UCSD-AML1 (cell line): Measurements from ENCODE around the gene TSPAN17.

Experiments used
- DNase-seq: peaks from one replicate; lab custom pipeline; 2025; ENCODE audit not compliant: unreplicated experiment; lab: John Stamatoyannopoulos, UW

TSPAN17 gene

DNA sequence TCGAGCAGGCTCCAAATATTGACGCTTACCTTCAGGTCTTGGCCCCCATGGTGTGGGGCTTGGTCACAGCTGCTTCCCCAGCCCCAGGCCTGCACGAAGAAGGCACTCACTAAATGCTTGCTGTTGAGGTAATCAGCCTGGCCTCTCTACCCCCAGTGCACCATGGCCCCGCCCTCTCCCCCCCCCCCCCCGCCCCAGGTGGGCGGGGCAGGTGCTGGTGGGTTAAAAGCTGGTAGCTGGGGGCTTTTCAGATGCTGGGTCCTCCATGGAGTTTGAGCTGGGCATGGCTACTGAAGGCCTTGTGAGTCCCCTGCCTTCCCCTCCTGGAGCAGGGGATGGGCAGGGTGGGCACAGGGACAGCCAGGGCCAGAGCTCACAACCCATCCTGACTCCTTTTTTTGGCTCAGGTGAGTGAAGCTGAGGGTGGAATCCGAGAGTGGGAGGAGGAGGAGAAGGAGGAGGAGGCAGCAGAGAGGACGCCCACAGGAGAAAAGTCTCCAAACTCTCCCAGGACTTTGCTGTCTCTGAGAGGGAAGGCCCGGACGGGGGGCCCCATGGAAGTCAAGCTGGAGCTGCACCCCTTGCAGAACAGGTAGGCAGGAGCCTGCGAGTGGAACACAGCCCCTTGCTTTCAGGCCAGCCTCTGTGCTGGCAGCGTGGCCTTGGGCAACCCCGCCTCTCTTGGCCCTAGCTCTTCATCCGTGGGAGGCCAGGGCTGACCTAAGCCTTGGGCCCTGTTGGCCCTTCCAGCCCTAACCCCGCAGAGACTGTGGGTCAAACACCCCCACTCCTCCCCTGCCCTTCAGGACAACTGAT is 4.4 kb upstream of the TSPAN17 start:
- DNase-seq = no peak

DNA sequence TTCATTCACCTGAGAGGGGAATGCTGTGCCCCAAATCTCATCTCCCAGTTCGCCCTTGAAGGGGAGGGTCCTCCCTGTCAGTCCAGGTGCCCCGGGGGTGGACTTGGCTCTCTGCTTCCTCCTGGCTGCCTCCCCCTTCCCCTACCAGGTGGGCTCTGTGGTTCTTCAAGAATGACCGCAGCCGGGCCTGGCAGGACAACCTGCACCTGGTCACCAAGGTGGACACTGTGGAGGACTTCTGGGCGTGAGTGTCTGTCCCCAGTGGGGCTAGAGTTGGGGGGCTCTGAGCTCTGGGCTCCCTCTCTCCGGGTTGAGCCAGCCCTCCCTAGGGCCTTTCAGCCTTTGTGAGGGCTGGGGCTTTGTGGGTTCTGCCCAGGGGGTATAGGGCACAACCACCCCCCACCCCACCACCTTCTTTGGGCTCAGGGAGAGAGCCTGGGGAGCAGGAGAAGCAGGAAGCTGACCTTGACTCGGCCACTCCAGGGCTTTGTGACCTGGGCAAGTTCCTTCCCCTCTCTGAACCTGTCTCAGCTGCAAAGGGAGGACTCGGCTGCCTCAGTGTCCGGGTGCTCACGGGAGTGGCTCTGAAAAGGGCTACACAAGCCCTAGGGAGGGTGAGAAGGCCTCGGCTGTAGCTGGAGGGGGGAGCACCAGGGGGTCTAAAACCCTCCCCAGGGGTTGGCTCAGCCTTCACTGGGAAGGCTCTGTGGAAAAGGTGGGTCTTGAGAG is 3.6 kb upstream of the TSPAN17 start:
- DNase-seq = no peak

DNA sequence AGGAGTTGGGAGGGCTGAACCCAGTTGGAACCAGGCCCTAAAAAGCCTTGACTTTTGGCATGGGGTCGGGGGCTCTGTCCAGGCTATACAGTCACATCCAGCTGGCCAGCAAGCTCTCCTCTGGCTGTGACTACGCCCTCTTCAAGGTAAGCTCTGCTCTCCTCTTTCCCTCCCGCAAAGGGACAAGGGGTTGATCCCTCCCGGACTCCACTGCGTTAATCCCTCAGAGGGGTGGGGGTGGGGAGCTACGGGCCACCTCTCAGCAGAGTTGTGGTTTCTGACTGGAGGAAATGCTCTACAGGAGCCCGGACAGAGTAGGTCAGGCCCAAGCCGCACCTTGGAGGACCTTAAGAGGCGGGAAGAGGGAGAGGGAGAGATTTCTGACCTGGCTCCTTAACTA is 3.0 kb upstream of the TSPAN17 start:
- DNase-seq = no peak

DNA sequence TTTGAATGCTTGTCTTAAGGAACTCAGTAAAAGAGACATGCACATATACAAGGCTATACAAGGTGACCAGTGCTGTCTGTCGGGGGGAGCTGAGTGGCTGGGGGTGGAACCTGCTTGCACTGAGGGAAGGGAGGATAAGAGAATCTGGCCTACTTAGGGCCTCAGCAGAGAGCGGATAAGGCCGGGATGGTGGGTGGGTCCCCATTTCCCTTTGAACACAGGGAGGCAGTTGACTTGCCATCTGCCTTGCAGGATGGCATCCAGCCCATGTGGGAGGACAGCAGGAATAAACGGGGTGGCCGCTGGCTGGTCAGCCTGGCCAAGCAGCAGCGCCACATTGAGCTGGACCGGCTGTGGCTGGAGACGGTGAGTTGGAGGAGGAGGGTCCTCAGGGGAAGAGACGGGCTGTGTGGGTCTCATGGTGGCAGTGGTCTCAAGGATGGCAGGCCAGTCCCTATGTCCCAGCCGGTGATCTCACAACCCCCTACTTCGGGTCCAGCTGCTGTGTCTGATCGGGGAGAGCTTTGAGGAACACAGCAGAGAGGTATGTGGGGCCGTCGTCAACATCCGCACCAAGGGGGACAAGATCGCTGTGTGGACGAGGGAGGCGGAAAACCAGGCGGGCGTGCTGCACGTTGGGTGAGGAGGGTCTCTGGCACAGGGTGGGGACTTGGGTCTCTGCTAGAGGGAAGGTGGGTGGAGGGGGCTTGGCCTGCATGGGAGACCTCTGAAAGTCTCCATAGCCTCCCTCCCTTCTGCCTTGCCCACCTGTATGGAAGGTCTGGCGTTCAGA is 2.2 kb upstream of the TSPAN17 start:
- DNase-seq = no peak

DNA sequence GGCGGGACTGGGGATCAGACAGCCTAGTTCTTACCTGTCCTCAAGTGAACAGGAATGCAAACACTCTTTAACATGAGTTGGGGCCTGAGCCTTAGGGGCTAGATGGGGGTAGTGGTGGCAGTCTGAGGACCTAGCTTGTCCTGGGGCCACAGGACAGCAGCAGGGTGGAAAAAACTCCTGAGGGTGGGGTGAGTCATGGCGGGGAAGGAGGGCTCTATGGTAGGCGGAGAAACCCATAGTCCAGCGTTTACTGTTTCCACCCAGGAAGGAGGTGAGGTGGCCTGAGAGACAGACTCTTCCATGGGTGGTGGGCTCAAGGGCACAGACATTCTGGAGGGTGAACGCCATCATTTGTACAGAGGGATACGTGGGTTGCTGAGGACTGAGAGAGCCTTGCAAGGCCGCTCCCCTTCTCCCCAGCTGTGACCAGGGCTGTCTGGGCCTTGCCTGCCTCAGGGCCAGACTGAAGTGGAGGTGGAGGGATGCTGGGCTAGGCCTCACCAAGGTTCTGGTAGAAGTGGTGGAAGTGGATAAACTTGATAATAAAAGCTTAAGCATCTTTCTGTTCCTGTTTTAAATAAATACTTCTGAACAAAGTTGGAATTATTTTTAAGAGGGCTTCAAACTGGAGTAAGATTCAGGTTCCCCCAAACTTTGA is 1.1 kb upstream of the TSPAN17 start:
- no peak for DNase-seq

DNA sequence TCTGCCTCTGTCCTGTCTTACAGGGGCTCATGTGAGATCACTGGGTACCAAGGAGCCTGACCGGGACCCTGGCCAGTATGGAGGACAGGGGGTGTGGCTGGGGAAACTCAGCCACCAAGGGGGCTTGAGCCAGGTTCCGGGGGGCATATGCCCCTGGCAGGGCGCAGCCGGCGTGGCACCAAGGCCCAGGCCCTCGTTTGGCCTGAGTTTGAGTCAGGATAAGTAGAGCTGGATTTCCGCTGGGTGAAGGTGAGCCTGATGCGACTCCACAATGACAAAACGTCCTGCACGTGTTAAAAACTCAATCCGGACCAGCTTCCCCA is 616 bp upstream of the TSPAN17 start:
- DNase-seq = no peak

DNA sequence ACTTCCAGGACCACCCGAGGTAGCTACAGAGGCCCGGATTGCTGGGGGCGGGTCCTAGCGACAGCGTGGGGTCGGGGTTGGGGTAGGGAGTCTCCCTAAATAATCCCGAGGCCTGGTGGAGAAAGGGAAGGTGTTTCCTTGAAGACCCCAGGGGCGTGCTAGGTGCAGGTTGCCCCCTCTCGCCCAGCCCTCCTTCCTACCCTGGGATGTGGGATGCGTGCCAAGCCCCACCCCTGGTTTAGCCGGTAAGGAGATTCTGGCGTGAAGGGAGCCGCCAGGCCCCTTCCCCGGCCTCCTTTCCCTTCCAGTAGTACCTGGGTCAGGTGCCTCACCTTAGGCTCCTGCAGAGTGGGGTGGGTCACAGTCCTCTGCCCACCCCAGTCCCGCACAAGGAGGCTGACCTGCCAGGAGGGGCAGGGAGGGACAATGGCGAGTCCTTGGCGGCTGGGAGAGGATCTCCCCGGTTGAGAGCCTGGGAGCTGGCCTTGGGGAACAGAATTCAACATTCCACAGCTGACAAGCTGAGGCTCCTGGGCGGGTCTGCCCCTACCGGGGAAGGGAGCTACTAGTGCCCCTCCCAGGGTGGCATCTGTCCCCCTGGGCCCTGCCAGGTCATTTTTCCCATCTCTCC is 674 bp downstream of the TSPAN17 start:
- DNase-seq = no peak

DNA sequence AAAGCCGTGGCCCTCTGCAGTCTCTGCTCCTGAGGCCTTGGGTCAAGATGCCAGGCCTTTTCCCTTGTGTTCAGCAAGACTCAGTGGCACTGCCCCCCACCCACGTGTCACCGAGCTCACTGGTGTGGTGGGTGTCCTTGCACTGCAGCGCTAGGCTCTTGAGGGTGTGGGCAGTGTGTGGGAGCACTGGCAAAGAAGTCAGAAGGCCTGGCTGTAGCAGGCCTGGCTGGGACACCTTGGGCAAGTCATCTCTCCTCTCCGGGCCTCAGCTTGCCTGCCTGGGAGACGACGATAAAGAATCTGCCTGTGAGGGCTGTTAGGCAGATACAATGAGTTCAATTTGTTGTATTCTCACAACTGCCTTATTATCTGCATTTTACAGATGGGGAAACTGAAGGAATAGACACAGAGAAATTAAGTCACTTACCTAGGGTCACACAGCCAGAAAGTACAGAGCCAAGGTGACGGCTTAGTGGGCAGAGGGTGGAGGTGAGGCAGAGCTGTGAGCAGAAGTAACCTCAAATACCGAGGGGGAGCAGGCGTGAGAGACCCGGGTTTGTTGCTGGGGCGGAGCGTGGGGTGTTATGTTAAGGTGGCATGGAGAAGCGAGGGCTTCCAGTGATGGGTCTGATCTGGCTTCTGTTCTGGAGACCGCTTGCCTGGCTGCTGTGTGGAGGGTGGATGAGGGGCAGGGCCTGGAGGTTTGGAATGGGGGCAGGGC is 1.4 kb downstream of the TSPAN17 start:
- no peak for DNase-seq

DNA sequence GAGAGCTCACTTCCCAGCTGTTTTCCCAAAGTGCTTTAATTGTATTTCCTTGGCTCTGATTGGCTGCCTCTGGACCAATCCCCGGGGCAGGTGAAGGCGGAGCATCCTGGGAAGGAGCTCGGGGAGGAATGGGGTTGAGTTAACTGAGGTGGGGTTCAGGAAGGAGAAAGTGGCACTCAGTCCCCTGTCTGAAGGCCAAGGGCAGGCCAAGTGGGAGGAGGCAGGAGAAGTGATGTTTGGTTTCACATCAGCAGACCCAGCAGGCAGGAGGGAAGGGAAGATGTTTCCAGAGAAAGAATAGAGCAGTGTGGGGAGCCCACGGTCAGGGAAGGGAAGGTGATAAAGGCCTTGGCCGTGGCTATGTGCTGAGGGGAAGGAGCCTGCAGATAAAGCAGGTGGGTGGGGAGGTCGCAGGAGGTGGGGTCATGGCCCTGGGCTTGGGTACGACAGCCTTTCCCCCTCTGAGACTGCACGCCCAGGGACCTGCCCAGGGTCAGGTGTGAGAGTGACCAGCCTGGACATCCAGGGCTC is 3.1 kb downstream of the TSPAN17 start:
- DNase-seq = no peak

DNA sequence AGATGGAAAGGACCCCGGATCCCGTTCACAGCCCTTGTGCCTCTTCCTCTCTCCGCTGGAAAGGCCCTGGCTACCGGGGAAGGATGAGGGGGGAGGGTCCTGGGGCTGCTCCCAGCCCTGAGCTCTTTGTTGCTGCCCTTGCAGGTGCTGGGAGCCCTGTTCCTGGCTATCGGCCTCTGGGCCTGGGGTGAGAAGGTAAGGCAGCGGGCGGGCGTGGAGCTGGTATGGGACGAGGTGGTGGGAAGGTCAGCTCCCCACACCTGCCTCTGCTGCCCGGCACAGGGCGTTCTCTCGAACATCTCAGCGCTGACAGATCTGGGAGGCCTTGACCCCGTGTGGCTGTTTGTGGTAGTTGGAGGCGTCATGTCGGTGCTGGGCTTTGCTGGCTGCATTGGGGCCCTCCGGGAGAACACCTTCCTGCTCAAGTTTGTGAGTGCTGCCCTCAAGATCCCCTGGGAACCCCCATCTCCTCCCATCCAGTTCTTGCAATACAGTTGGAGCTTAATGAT is 4.2 kb downstream of the TSPAN17 start:
- no peak for DNase-seq

DNA sequence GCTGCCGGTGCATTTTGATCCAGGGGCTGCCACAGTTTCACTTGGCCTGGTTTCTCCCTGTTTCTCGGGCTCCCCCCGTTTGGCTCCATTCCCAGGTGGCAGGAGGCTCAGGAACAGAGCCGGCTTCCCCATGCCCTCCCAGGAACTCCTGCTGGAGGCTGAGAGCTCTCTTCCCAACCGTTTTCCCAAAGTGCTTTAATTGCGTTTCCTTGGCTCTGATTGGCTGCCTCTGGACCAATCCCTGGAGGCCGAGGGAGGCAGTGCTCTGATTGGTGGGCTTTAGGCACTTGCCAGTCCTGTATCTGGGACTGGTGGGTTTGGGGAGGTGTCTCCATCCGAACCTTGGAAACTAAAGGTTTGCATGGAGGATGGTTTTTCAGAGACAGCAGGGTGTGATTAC is 4.9 kb downstream of the TSPAN17 start:
- no peak for DNase-seq

DNA sequence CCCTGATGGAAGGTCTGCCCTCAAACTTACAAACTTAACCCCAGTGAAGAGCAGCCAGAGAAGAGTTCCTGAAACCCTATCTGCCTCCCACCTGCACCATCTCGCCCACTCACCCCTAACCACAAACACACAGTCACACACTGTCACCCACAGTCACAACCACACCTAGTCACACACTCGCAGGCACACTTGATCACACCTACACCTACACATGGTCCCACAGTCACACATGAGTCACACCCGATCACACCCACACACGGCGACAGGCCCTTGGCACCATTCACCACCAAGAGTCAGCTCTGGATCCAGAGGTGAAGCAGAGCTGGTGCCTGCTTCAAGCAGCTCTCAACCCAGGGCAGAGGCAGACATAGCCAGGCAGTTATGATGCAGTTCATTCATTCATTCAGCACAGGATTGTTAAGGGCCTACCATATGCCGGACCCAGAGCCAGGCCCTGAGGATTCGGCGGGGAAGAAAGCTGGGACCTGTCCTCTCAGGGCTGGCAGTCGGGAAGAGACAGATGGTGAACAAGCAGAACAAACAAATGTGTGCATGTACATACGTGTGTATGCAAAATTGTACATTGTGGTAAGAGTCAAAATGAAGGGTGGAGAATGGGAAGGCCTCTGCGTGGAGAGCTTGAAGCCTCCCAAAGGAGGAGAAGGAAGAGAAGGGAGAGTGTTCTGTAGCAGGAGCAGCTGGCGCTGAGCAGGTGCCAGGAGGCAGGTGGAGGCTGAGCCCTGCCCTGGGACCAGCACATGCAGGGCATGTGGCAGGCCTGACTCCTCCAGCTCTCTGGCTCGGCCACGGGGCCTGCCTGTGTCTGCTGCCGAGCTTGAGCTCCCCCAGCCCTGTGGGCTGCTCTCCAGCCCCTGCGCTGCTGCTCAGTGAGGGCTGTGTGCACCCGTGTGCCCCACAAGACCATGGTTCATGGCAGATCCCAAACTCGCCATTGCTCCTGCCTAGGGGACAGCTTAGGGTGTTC is 6.4 kb downstream of the TSPAN17 start:
- no peak for DNase-seq

DNA sequence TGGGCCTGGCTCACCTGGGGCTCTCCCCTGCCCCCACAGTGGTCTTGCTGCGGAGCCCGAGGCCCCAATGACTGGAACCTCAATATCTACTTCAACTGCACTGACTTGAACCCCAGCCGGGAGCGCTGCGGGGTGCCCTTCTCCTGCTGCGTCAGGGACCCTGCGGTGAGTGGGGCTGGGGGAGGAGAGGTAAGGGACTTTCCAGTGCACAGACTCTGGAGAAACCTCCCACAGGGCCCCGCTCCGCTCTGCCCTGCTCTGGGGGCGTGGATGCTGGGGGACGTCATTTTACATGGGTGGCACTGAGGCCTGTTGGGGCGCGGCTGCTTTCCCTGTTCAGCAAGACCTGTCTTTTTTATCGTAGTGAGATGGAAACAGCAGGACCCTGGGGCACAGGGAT is 7.6 kb downstream of the TSPAN17 start:
- no peak for DNase-seq

DNA sequence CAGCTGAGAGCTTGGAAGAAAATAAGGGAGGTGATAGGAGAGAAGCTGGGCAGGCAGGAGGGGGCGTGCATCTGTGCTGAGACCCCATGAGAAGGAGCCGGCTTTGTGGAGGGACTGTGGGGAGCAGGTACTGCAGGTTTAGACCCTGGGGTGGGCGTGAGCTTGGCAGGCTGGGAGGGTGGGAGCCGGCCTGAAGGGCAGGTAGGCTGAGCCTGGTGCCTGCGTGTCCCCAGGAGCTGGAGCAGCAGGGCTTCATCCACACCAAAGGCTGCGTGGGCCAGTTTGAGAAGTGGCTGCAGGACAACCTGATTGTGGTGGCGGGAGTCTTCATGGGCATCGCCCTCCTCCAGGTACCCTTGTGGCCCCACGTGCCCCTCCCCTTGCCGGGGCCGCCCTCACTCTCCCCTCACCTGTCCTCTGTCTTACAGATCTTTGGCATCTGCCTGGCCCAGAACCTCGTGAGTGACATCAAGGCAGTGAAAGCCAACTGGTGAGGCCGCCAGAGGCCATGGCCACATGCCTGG is 9.2 kb downstream of the TSPAN17 start:
- DNase-seq = no peak

DNA sequence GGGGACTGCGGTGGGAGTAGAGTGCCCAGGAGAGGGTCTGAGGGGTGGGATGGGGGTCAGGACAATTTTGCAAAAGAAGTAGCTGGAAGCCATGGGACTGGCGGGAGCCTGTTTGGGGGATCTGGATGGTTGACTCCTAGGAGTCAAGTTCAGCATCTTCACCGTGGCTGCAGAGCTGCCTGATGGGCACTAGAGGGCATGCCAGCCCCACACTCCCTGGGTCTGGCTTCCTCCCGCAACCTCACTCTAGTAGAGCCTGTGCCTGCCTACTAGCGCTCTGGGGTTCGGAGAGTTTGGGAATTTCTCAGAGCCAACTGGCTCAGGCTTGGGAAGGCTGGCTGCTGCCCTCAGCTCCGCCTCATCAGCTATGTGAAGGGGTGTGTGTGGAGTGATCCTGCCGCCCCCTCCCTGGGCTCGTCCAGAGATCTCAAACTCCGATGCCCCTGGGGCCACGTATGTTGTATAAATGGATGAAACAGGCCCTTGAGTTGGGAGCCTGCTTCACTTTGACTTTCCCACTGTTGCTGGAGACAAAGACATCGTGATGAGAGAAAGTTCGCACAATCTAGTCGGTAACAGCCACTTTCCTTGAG is 10.8 kb downstream of the TSPAN17 start:
- peak; percentile 62 for DNase-seq

DNA sequence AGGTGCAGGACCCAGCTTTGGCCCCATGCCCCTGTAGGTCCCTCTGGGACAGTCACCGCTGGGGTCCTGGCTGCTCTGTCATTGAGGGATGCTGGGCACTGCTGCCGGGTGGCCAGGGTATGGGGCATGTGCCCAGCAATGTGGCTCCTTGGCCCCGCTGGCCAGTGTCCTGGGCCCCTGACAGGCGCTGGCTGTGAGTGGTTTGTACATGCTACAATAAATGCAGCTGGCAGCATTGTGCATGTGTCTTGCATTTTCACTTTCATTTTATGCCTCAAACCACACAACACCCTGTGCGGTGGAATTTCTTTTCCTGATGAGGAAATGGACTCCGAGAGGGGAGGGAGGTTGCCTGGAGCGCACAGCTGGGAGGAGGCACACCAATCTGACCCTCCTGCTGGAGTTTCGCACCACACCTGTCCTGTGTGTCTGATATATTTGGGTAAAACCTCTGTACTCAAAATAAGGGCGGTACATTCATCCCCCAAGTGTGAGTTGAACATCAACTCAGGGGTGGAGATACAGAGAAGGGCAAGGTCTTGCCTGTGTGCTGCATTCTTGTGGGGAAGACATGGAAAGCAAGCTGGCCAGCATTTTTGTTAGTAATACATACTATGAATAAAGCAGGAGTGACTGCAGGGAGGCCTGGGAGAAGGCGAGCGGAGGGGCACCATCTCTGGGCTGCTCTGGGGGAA is 11.7 kb downstream of the TSPAN17 start:
- DNase-seq = peak; percentile 24

DNA sequence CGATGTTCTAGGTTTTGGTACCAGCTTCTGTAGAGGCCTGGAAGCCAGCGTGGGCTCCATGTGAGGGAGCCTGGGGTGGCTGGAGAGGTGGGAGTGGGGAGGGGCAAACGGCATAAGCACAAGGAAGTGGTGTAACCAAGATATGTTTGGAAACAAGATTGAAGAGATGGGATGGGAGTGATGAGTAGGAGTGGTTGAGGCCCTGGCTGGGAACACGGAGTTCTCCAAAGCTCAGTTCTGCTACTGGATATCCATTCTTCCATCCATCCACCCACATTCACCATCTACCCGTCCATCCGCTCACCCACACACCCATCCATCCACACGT is 12.2 kb downstream of the TSPAN17 start:
- no peak for DNase-seq
